ENCODE measurements around the gene TRPV4. TPM values are rescaled to one million over a fixed set of nuclear protein-coding genes. Genes with fewer than 3 reads are reported as not detected.

The TRPV4 gene
- total and polyA plus RNA-seq, 2 donors (not counting 3 experiments of a cell fraction or from before 2014, with no cell fraction given): 8.8 to 22.3 TPM

- no peak overlapping the region for H2AFZ ChIP-seq (ENCODE audit: low read depth, low read length)
- no peak overlapping the region for H3K27ac ChIP-seq (ENCODE audit: insufficient read depth, low read depth, low read length)
- CTCF ChIA-PET: interaction anchor here (2.4 kb wide), 1 partner anchor 47 kb away, joined by 5 read pairs; no protein-coding TSS in a partner anchor
- no peaks in the 10 kb centered on the region for H3K9me3 ChIP-seq (replicated peaks; ENCODE audit: control insufficient read depth, insufficient read depth, low read length)
- H4K20me1 ChIP-seq (replicated peaks; ENCODE audit: control insufficient read depth, extremely low read depth, insufficient read depth, low read length): no peaks in the 10 kb centered on the region
- FAIRE-seq (no peak), DNase-seq (ENCODE audit: low read depth, low spot score) (no peak)
- POLR2A ChIA-PET: no interaction called here
- H3K4me2 ChIP-seq (ENCODE audit: insufficient read depth, low read length): no peak overlapping the region
- no peaks in the 10 kb centered on the region for H3K79me2 ChIP-seq (ENCODE audit: control insufficient read depth, insufficient read depth, low read length)
- peaks cover 0 to 2% of the 10 kb centered on the region in 2 experiments for H3K36me3 ChIP-seq (ENCODE audit: control insufficient read depth in 2 of 2, extremely low read depth in 1 of 2, insufficient read depth in 2 of 2, low read length in 2 of 2)
- dilution Hi-C loops (cut with MboI; ENCODE audit: extremely low pct_ligation_motif_present, low sequenced_read_pairs): no loop called here
- H3K27me3 ChIP-seq (ENCODE audit: control insufficient read depth in 2 of 2, insufficient read depth in 2 of 2, low read length in 2 of 2): no peaks in the 10 kb centered on the region
- no peaks in the 10 kb centered on the region for H3K9me1 ChIP-seq (replicated peaks; ENCODE audit: control insufficient read depth, extremely low read depth, insufficient read depth, low read length)
- no peak overlapping the region for H3K4me3 ChIP-seq (replicated peaks in 1 of 3; ENCODE audit: insufficient read depth in 1 of 3, low read depth in 1 of 3, low read length in 3 of 3)
- intact Hi-C loops (cut with micrococcal nuclease): no loop called here
- H3K9ac ChIP-seq (replicated peaks; ENCODE audit: extremely low read depth, insufficient read depth, low read length): no peak overlapping the region
- no TSS peak for BruUV-seq (replicated peaks)
- no peaks in the 10 kb centered on the region for H3K4me1 ChIP-seq (ENCODE audit: control insufficient read depth, extremely low read depth, insufficient read depth, low read length)
- TF ChIP-seq POLR2A (IDR thresholded peaks at IDR 0.05; ENCODE audit: low read depth, low read length) (no peak), EZH2 (IDR thresholded peaks at IDR 0.05; ENCODE audit: borderline replicate concordance, low read depth, low read length, severe bottlenecking) (no peak), FOS (IDR thresholded peaks at IDR 0.05; ENCODE audit: borderline replicate concordance, insufficient read depth, low read length) (no peak), POLR2AphosphoS5 (IDR thresholded peaks at IDR 0.05; ENCODE audit: insufficient read depth, low read depth, low read length) (no peak), CTCF (IDR thresholded peaks at IDR 0.05; ENCODE audit: extremely low read depth in 1 of 2, insufficient read depth in 1 of 2, low read depth in 1 of 2, low read length in 2 of 2) (no peak), MAX (IDR thresholded peaks at IDR 0.05; ENCODE audit: insufficient read depth, insufficient read length) (no peak), MYC (IDR thresholded peaks at IDR 0.05; ENCODE audit: low read depth, low read length) (no peak), JUN (IDR thresholded peaks at IDR 0.05; ENCODE audit: borderline replicate concordance, insufficient read depth, insufficient read length, low read depth) (no peak), GATA2 (IDR thresholded peaks at IDR 0.05; ENCODE audit: insufficient read depth, insufficient read length, low read depth, low read length) (no peak)
These were observed 34.5 kb downstream of the TRPV4 start for GRCh38 chr12:109798691-109799090.

All from endothelial cell of umbilical vein (primary cell).